ENCODE data around the gene LRP1-AS.
"Not testable (repeated sequence)": the region's sequence is repeated elsewhere in the genome, so short reads cannot be mapped to it uniquely, and the experiment has no call there.

Gene LRP1-AS

DNA sequence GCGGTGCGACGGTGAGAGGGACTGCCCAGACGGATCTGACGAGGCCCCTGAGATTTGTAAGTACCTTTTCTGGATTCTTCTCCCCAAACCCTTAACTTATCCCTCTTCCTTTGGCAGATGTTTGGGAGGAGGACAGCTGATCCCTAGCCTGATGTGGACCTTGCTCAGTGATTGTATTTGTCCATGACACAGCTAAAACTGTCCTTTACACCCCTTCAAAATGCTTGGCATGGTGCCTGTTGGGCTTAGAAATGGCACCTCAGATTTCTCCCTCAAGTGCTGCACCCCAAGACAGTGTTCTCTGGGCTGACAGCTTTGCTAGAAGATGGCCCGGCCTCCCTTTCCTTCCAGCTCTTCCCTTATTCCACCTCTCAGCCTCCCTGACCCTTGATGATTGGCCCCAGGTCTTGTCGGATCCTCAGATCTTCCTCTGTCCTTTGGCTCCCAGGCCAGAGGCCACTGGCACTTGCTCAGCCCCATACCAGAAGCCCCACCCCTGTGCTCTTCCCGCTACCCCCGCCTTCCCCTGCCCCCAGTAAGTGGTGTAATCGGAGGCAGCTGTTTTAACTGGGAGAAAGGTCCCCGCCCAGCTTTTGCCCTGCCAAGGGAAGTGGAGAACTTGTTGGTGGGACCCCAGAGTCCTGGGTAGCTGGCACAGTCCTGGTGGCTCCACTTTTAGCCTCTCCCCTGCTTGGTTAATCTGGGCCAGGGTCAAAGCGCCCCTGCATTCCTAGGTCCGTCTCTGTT, 8.7 kb downstream of the LRP1-AS start:
- no peak for DNase-seq

DNA sequence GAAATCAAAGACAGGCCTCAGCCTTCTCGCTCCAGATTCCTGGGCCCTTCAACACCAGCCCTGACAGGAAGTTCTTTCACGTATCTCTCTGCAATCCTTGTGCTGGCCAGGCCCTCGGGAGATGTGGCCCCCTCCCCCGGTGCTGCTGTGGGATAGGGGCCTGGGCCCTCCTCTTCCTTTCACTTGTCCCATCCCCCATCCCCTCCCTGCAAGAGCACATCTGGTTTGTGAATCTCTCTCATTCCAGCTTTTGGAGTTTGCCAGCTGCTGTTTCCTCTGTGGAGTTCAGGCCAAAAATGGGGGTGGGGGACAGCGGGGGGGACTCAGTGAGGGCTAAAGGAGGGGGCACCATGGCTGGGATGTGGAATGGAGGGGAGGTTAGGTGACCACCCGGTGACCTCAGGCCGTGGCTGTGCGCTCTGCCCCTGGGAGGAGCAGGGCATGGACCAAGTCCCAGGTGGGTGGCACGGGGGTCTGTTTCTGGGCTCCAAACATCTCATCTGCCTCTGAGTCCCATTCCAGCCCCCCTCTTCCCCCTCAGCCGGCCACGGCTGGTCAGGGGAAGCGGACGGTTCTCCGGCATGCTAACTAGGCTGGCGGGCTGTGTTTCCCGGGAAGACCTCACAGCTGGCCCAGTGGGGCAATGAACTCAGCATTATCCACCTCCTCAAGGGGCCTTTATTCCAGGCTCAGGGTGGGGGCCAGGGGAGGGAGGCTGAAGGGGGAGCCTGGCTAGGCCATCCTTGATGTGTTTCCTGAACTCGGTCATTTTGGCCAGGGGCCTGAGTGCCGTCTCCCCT, 11.7 kb downstream of the LRP1-AS start:
- no peak for DNase-seq

DNA sequence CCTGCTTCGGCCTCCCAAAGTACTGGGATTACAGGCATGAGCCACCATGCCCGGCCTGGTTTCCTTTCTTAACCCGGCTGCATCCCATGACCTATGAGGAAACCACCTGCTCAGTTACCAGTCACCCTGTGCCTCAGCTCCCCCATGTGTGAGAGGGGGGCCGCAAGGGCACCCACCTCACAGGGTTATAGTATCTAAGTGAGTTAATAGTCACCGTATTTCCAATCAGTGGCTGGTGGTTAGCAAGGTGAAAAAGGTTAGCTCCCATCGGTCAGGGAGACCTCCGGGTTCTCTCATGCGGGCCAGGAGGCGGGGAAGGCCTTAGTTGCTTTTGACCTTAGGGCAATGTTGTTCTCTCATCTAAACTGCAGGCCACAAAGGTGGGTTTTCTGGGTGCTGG, 12.5 kb downstream of the LRP1-AS start:
- no peak for DNase-seq

DNA sequence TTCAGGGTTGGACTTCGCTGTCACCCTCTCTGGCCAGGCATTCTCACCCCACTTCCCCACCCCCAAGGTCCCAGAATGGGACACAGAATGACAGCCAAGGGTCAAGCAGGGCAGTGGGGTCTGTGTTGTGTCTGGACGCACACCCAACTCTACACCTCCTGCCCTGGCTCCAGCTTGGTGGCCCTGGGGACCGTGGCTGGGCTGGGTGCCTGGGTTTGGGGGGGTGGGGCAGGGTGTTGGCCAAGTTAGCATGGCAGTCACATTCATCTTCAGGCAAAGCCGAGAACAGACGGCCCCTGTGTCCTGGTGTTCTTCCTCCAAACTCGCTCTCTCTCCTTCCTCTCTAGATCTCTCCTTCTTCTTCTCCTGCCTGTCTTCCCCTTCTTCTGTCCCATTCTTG, 13.5 kb downstream of the LRP1-AS start:
- DNase-seq: no peak

DNA sequence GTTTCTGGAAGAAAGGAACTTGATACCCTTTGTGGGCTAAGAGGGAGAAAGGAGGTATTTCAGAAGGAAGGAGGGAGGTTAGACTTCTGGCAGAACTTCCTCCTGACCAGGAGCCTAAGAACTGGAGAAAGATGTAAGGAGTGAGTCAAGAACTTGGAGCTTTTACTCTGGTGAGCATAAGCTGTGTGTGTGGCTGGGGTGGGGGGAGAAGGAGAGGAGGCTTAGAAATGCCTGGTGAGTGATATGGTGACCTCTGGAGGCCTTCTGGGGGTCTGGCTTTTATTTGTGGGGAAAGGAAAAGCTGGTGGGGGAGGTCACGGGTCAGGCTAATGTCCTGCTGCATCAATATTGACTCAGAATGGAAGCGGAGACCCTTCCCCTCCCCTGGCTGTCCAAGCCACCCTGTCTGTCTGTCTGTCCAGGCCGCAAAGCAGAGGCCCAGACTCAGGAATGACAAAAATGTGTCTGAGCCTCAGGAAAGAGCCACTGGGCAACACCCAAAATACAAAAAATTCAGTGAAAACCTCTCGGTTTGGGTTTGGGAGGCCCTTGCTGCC, 14.3 kb downstream of the LRP1-AS start:
- DNase-seq: no peak

DNA sequence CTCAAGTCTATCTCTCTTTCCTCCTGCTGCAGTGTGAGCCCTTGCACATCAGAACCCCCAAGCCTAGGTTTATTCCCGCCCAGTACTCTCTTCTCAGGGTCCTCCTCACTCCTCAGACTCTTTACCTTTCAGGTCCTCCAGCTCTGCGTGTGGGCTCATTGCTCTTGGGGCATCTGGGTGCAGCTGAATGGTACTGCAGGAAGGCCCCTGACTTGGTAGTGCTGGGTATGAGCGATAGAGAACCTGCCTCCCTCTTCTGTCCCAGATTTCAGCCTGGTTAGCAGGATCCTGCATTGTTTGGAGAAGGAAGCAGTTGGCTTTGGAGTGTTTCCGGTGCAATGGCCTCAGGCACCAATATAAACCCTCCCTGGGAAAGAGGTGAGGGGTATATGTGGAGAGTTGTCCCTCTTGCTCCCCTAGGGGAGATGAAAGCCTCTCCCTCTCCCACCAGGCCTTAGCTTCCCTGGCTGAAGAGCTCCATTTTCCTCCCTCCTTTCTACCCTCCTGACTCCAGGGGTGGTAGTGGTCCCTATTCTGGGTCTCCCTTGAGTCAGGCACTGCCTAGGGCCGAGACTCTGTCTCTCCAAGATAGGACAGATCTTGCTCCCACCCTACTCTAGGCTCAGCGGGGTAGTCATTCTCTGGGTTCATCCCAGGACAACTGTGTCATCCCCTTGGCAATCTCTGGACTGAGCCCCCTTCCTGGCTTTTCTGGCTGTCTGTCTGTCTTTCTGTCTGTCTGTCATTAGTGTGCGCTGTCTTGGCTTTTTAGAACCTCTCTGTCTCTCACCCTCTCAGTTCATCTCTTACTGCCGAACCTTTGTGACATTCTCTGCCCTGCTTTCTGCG, 15.3 kb downstream of the LRP1-AS start:
- no peak for DNase-seq

DNA sequence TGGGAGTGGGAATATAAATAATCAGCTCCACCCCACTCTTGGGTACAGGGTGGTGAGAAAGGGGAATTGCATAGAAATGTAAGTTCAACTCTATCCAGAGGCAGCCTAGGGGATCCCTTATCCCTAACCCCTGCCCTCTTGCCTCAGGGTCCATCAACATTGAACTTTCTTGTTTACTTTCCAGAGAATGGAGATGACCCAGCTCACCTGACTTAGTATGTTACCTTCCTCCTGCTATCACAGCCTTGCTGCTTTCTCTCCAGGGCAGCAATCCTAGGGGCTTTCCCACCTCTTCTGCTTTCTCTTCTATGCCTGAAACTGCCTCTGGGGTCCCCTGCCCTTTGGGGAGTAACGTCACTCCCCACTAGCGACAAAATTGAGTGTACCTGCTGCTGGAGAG, 16.5 kb downstream of the LRP1-AS start:
- DNase-seq: no peak

DNA sequence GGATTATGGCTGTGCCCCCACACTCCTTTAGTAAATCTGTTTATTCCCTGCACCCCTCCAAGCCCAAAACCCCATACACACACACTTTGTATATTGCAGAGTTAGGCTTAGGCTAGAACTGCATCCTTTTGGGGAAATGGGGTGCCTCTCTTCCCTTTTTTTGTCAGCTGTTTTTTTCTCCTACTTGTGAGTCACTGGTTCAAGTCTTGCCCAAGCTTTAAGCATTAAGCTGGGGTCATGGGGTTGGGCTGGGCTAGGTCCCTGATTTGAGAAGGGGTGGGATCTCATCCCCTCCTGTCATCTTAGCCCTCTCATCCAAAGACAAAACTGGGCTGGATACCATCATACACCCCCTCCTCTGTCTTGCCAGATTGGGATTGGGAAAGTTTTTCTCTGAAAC, 17.5 kb downstream of the LRP1-AS start:
- DNase-seq: no peak

DNA sequence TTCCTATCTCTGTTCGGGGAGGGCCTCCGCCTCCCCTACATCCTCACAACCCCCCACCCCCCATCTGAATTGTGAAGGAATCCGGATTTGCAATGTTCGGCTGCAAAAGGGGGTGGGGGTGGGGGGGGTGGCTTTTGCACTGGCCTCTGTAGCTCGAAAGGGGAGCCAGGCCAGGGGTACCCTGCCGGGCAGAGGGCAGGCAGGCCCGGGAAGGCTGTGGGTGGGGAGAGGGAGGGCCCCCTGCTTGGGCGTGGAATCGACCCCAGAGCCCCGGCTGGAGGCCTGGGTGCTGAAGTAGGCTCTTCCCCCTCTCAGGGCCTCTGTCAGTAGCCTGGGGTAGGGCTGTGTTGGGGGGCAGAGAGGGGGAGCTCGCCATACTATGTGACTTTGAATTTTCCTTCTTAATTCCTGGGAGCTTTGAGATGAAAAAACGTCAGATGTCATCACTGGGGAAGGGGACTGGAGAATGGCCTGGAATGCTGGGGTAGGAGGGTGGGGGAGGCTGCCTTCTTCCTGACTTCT, 18.0 kb downstream of the LRP1-AS start:
- DNase-seq: no peak

DNA sequence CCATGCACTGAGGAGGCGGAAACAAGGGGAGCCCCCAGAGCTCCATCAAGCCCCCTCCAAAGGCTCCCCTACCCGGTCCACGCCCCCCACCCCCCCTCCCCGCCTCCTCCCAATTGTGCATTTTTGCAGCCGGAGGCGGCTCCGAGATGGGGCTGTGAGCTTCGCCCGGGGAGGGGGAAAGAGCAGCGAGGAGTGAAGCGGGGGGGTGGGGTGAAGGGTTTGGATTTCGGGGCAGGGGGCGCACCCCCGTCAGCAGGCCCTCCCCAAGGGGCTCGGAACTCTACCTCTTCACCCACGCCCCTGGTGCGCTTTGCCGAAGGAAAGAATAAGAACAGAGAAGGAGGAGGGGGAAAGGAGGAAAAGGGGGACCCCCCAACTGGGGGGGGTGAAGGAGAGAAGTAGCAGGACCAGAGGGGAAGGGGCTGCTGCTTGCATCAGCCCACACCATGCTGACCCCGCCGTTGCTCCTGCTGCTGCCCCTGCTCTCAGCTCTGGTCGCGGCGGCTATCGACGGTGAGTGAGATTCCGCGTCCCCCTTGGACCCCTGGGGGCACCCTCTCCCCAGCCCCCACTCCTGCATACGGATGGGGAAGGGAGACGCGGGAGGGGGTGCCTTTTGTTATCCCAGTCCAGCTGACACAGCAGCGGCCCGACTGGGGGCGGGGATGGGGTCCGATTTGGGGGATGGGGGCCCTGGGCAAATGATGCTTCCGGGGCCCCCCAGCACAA, 18.7 kb downstream of the LRP1-AS start:
- DNase-seq: no peak

DNA sequence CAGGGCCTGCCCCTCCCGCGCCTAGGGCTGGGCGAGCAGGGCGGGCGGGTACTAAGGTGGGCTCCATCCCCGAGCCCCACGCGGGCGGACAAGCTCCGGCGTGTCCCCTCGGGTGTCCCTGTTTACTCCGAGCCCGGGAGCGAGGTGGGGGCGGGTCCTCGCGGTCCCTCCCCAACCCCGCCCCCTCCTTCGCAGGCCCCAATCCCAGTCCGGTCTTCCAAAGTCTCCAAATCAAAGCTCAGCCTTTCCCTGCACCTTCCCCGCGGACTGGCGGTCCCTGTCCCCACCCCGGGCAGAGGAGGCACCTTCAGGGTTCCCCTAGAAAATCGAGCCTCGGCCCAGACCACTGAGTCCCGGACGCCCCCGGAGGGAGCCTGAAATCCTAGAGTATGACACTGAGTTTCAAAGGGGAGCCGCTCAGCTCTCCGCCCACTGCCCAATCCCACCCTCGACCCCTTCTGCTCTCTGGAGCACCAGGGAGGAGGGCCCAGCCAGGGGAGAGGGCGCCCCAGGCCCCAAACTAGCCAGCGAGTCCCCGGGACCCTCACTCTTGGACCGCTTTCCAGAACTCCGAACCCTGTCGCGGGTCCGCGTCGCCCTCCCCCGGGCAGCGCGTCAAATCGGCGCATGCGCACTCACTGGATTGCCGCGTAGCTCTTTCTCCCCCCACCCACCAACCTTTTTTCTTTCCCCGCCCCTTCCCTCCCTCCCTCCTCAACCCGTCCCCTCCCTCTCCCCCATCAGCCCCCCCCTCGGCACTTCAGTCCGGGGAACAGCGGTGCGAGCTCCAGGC, 19.5 kb downstream of the LRP1-AS start, which contains the start of gene LRP1:
LRP1 (plus strand) TSS at position 758 of the 793 bp plus-strand sequence. CDS start 482 bp downstream, outside the sequence.
- peak; percentile 42 for DNase-seq

DNA sequence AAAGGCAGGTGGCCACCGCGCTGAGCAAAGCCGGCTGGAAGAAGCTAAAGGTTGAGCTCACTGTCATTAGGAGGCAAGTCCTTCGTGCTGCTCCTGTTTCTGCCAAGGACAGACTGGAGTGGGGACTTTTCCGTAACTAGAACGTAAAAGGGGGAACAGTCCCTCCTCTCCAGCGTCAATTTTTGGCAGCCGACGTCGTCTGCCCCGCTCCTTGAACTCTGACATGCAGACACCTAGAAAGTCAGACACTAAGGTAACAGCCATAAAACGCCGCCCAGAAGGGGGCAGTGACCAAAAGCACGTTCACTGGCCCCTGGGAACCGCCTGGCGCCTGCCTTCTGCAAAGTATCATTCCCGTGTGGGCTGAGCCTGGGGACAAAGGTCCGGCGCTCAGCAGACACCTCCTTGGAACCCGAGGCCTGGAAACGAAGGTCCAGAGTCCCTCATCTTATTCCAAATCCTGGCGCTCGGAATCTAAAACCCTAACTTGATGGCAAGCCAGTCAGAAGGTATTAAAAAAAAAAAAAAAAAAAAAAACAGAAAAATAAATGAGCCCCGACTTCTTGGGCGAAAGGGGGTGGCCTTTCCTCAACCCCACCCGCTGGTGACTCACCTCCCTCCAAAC, 20.2 kb downstream of the LRP1-AS start:
- no peak for DNase-seq

DNA sequence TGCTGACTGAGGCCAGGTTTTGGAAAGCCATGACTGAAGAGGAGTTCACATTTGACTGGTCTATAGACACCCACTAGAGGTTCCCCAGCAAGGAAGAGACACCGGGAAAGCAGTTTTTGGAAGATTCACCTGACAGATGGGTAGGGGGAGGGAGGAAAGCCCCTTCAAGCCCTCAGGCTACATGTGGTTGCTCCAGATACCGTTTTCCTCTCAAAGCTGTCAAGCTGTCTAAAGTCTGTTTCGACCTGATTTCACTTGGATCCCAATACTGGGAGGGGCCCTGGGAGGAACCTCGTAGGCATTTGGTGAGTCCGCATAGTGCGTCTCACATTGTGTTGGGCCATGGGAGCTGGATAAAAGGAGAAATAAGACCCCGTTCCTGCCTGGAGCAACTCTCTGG, 20.9 kb downstream of the LRP1-AS start:
- DNase-seq: no peak

DNA sequence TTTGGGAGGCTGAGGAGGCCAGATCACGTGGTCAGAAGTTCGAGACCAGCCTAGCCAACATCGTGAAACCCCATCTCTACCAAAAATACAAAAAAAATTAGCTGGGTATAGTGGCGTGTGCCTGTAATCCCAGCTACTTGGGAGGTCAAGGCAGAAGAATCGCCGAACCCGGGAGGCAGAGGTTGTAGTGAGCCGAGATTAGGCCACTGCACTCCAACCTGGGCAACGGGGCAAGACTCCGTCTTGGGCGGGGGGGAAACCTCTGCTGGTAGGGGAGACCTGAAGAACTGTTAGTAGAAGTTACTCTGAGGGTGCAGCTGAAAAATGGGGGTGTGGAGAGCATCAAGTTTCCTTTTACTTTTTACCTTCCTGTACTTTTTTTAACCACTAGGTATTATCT, 21.4 kb downstream of the LRP1-AS start:
- no peak for DNase-seq

DNA sequence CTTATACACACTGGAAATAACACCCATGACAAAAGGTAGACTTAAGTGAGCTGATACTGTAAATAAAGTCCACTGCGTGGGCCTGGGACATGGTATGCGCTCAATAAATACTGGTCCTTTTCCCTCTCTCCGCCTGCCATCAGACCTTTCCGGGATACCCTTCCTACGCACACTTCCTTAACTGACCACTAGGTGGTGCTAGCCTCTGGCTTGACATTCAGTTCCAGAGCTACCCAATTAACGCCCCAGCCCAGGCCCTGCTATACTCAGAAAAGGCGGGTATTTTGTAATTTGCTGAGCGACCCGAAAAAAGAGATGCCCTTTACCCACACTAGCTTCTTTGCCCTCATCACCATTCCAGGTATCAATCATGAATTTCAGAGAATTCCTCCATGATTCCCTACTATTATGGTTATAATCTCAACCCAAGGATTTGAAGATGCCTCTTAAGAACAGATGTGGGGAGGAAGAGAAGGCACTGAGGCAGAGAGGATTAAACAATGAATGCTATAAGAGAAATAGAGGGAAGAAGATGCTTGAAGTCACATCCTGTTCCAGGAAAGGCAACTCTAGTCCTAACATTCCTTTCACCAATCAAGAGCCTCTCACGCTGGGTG, 23.1 kb downstream of the LRP1-AS start:
- DNase-seq: peak; percentile 36

DNA sequence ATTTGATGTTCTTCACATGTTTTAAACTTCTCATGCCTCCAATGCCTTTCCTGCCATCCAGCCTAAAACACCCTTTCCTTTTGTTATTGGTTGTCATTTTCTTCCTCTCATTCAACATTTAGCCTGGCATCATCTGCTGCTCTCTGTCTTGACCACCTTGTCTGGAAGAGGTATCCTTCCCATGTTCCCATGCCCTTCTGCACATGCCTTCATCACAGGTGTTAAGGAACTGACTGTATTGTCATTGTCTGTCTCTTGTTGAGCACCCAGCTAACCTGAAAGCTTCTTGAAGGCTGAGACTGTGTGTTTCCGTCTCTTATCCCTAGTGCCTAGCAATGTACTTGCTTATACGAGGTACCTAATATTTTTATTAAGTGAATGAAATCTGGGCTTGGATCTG, 23.6 kb downstream of the LRP1-AS start:
- no peak for DNase-seq

DNA sequence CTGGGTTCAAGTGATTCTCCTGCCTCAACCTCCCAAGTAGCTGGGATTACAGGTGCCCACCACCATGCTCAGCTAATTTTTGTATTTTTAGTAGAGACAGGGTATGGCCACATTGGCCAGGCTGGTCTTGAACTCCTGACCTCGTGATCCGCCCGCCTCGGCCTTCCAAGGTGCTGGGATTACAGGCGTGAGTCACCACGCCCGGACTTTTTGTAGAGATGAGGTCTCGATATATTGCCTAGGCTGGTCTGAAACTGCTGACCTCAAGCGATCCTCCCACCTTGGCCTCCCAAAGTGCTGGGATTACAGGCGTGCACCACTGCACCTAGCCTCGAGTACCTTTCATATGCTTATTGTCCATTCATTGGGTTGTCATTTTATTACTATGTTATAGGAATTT, 26.7 kb downstream of the LRP1-AS start:
- not testable (repeated sequence) for DNase-seq

DNA sequence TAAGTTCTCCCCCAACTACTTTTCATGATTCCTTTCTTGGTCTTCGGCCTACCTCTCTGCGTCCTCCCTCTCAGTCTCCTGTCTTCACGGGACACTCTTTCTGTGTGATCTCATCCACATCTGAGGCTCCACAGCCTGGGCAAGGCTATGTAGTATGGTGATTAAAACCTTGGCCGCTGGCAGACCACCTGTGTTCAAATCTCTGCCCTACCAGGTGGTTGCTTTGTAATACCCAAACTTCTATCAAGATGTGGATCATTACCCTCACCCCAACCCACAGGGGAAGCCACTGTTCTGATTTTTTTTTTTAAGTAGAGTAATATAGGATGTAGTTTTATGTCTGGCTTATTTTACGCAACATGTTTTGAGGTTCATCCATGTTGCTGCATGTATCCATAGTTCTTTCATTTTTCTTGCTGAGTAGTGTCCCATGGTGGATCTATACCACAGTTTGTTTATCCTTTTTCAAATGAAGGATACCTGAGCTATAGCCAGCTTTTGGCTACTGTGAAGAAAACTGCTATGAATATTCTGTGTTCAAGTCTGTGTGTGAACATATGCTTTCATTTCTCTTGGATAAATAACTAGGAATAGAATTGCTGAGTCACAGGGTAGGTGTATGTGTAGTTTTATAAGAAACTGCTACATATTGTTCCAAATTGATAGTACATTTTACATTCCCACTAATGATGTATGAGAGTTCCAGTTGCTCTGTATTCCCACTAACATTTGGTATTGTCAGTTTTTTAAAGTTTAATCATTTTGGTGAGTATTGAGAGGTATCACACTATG, 27.9 kb downstream of the LRP1-AS start:
- no peak for DNase-seq

DNA sequence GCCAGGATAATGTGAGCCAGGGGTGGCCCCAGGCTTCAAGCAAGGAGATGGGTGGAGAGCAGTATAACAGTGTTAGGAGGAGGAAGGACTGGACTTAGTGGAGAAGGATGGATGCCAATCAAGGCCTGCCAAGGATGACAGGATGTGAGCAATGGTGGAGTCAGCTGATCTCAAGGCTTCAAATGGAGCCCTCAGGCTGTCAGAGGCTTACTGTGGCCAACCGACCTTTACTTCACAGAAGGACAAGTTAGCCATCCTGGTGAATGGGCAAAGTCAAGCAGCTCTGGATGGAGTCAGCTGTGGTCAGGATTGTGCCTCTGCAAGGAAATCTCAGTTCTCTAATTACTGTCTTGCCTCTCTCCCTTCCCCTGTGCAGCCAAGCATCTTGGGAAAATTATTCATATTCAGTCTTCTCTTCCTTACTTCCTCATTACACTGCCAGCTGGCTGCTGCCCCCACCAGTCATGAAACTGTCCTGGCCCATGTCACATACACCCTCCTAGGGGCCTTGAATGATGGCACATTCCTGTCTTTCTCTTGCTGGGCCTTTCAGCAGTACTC, 28.6 kb downstream of the LRP1-AS start:
- no peak for DNase-seq
